Measurements from ENCODE around the gene DDX19B. TPM values are rescaled to one million over a fixed set of nuclear protein-coding genes. Genes with fewer than 3 reads are reported as not detected.

DDX19B gene
- total RNA-seq, 3 donors from 2014 or later (not counting 1 experiment from before 2014, with no cell fraction given) = 39.9 to 52.6 (median 48.8) TPM

GRCh38 chr16:70380919-70381603 lies 82.1 kb downstream of the DDX19B start:
- intact Hi-C loops (cut with micrococcal nuclease) = loop anchor here (1.0 to 5.0 kb wide), 3 partner anchors 58 to 141 kb away; partner anchors contain the start of genes COG4, FCSK, SF3B3 and ST3GAL2
- no peaks in the 10 kb centered on the region for H3K27me3 Mint-ChIP-seq (ENCODE audit: low read depth in 2 of 2)
- no peaks in the 10 kb centered on the region for H3K36me3 Mint-ChIP-seq
- Histone ChIP-seq H3K27ac (ENCODE audit: low read length) (peak overlapping the region; percentile 69), H3K4me3 (ENCODE audit: low read length) (peak overlapping the region; percentile 75), H3K4me1 (ENCODE audit: control insufficient read depth, insufficient read depth, low read length) (peaks cover 29% of the 10 kb centered on the region), H3K27me3 (ENCODE audit: control insufficient read depth, insufficient read depth, low read length) (no peaks in the 10 kb centered on the region), H3K36me3 (ENCODE audit: control insufficient read depth, insufficient read depth, low read length) (peaks cover 5% of the 10 kb centered on the region), H3K9me3 (ENCODE audit: control insufficient read depth, insufficient read depth, low read length) (no peaks in the 10 kb centered on the region)
- peaks cover 4 to 6% of the 10 kb centered on the region in 2 donors for H3K4me1 Mint-ChIP-seq
- no peaks in the 10 kb centered on the region for H3K9me3 Mint-ChIP-seq
- H3K27ac Mint-ChIP-seq = peak overlapping the region; percentile 90 to 91
- ATAC-seq = peak; percentile 93 to 98 (median 95)
- peak; percentile 17 for TF ChIP-seq CTCF (IDR thresholded peaks at IDR 0.05)
- under 1% methylated on average over 52 of the region's 52 CpGs for WGBS (ENCODE audit: insufficient coverage)
- peak; percentile 92 to 98 for DNase-seq
- peak overlapping the region; percentile 99 for H3K4me3 Mint-ChIP-seq

- Histone ChIP-seq H3K36me3 (ENCODE audit: control insufficient read depth, insufficient read depth, low read length) (peaks cover 2% of the 10 kb centered on the region), H3K4me3 (ENCODE audit: low read length) (peak overlapping the region; percentile 75), H3K4me1 (ENCODE audit: control insufficient read depth, insufficient read depth, low read length) (peaks cover 29% of the 10 kb centered on the region), H3K9me3 (ENCODE audit: control insufficient read depth, insufficient read depth, low read length) (no peaks in the 10 kb centered on the region), H3K27me3 (ENCODE audit: control insufficient read depth, insufficient read depth, low read length) (no peaks in the 10 kb centered on the region), H3K27ac (ENCODE audit: low read length) (peak overlapping the region; percentile 69)
- no peaks in the 10 kb centered on the region for H3K27me3 Mint-ChIP-seq (ENCODE audit: low read depth in 2 of 2)
- H3K4me1 Mint-ChIP-seq = peaks cover 4 to 6% of the 10 kb centered on the region in 2 donors
- no peaks in the 10 kb centered on the region for H3K9me3 Mint-ChIP-seq
- H3K4me3 Mint-ChIP-seq = peak overlapping the region; percentile 99
- peak overlapping the region; percentile 90 to 91 for H3K27ac Mint-ChIP-seq
- intact Hi-C loops (cut with micrococcal nuclease) = loop anchor here (1.0 to 5.0 kb wide), 3 partner anchors 58 to 141 kb away; partner anchors contain the start of genes COG4, FCSK, SF3B3 and ST3GAL2
- H3K36me3 Mint-ChIP-seq = no peaks in the 10 kb centered on the region
- no peak for TF ChIP-seq CTCF (IDR thresholded peaks at IDR 0.05)
- DNase-seq = no peak
- ATAC-seq = peak; percentile 24 to 36 (median 25)
- WGBS (ENCODE audit: insufficient coverage) = 16% methylated on average over 45 of the region's 47 CpGs
Observed at GRCh38 chr16:70381604-70382342, 82.8 kb downstream of the DDX19B start.

GRCh38 chr16:70383421-70383960 lies 84.5 kb downstream of the DDX19B start:
- Mint-ChIP-seq H3K4me1 (peaks cover 4 to 6% of the 10 kb centered on the region in 2 donors), H3K27ac (peak overlapping the region in 1 of 2 donors; percentile 56), H3K4me3 (peak overlapping the region; percentile 17), H3K9me3 (no peaks in the 10 kb centered on the region), H3K36me3 (no peaks in the 10 kb centered on the region), H3K27me3 (ENCODE audit: low read depth in 2 of 2) (no peaks in the 10 kb centered on the region)
- no peak for TF ChIP-seq CTCF (IDR thresholded peaks at IDR 0.05)
- Histone ChIP-seq H3K9me3 (ENCODE audit: control insufficient read depth, insufficient read depth, low read length) (no peaks in the 10 kb centered on the region), H3K4me1 (ENCODE audit: control insufficient read depth, insufficient read depth, low read length) (peaks cover 29% of the 10 kb centered on the region), H3K36me3 (ENCODE audit: control insufficient read depth, insufficient read depth, low read length) (peaks cover 6% of the 10 kb centered on the region), H3K27ac (ENCODE audit: low read length) (no peak overlapping the region), H3K4me3 (ENCODE audit: low read length) (no peak overlapping the region), H3K27me3 (ENCODE audit: control insufficient read depth, insufficient read depth, low read length) (no peaks in the 10 kb centered on the region)
- ATAC-seq = no peak
- 93% methylated on average over 6 of the region's 6 CpGs for WGBS (ENCODE audit: insufficient coverage)
- intact Hi-C loops (cut with micrococcal nuclease) = loop anchor here (5.0 kb wide), 1 partner anchor 139 kb away; the partner anchor contains the start of genes COG4 and SF3B3
- no peak for DNase-seq

Other genes with a start within 250 kb of the DDX19B start
- 10 to 100 TPM; 50.0 to 73.9 (median 52.0) TPM for gene PDPR, start 184.9 kb upstream of the DDX19B start, total RNA-seq
- under 1 TPM; 0.29 to 0.88 (median 0.59) TPM for gene CLEC18C, start 125.4 kb upstream of the DDX19B start, total RNA-seq
- 10 to 100 TPM; 26.4 to 27.6 (median 27.3) TPM for gene EXOSC6, start 47.2 kb upstream of the DDX19B start, total RNA-seq
- gene AARS1, start 9.7 kb upstream of the DDX19B start, total RNA-seq = 10 to 100 TPM; 19.8 to 29.9 (median 26.1) TPM
- gene DDX19A, start 47.7 kb downstream of the DDX19B start, total RNA-seq = 10 to 100 TPM; 46.5 to 55.3 (median 53.4) TPM
- gene ST3GAL2, start 139.9 kb downstream of the DDX19B start, total RNA-seq = 10 to 100 TPM; 25.9 to 39.1 (median 36.9) TPM
- gene FCSK, start 155.4 kb downstream of the DDX19B start, total RNA-seq = 10 to 100 TPM; 28.5 to 33.0 (median 29.6) TPM
- 10 to 100 TPM; 29.5 to 44.4 (median 31.6) TPM for gene COG4, start 224.4 kb downstream of the DDX19B start, total RNA-seq
- 100 to 1,000 TPM; 164 to 220 (median 173) TPM for gene SF3B3, start 224.6 kb downstream of the DDX19B start, total RNA-seq

Measured in natural killer cell (primary cell).